Measurements from ENCODE around the gene IQSEC3. TPM values are rescaled to one million over a fixed set of nuclear protein-coding genes. Genes with fewer than 3 reads are reported as not detected.
"Not testable (repeated sequence)": the region's sequence is repeated elsewhere in the genome, so short reads cannot be mapped to it uniquely, and the experiment has no call there.

IQSEC3 gene
- total RNA-seq, 1 donor from 2014 or later: 0.25 TPM

DNA sequence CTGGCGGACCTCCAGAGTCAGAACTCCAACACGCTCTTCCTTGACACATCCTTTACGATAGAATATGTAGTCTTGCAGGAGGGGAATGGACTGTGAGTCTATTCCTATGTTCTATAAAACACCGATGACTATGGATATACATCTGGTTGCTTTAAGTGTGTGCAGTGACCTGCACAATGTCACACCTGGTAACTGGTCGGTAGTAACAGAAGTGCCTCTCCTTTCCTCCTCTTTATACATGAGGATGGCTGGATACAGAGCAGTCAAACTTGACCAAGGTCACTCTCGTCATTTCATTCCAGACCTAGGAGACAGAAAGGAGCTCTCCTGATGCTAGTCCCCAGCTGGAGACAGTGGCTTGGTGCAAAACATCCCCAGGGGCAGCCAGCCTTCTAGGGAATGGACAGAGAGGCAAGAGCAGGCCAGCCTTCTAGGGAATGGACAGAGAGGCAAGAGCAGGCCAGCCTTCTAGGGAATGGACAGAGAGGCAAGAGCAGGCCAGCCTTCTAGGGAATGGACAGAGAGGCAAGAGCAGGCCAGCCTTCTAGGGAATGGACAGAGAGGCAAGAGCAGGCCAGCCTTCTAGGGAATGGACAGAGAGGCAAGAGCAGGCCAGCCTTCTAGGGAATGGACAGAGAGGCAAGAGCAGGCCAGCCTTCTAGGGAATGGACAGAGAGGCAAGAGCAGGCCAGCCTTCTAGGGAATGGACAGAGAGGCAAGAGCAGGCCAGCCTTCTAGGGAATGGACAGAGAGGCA is 21.2 kb upstream of the IQSEC3 start:
- DNase-seq (ENCODE audit: low spot score); H3K9me3 Mint-ChIP-seq; H3K27ac Mint-ChIP-seq; H3K36me3 Mint-ChIP-seq (ENCODE audit: low read depth); H3K4me3 Mint-ChIP-seq (ENCODE audit: low read depth); H3K4me1 Mint-ChIP-seq (ENCODE audit: low read depth); intact Hi-C loops (cut with micrococcal nuclease): not testable (repeated sequence)
- H3K27me3 Mint-ChIP-seq (ENCODE audit: low read depth): peaks cover 17% of the 10 kb centered on the region

DNA sequence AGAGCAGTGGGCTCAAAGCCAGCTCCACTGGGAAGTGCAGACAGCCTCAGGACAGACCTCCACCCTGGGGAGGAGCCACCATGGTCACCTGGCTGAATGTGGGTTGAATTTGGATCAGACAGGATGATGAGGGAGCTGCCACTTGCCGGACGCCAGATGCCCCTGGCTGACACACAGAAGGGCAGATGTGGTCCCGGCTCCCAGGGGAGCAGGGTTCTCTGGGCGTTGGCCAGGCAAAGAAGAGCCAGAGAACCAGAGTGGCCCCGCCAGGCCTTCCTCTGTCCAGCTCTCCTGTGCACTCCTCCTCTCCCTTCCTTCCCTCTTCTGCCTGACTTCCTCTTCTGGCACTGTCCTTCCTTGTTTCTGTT is 20.6 kb upstream of the IQSEC3 start:
- H3K9me3 Mint-ChIP-seq; intact Hi-C loops (cut with micrococcal nuclease); DNase-seq (ENCODE audit: low spot score); H3K27ac Mint-ChIP-seq; H3K4me1 Mint-ChIP-seq (ENCODE audit: low read depth); H3K36me3 Mint-ChIP-seq (ENCODE audit: low read depth); H3K4me3 Mint-ChIP-seq (ENCODE audit: low read depth): not testable (repeated sequence)
- H3K27me3 Mint-ChIP-seq (ENCODE audit: low read depth): peaks cover 17% of the 10 kb centered on the region

DNA sequence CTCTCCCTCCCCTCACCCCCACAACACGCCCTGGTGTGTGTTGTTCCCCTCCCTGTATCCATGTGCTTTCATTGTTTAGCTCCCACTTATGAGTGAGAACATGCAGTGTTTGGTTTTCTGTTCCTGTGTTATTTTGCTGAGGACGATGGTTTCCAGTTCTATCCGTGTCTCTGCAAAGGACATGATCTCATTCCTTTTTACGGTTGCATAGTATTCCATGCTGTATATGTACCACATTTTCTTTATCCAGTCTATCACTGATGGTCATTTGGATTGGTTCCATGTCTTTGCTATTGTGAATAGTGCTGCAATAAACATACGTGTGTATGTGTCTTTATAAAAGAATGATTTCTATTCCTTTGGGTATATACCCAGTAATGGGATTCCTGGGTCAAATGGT is 20.0 kb upstream of the IQSEC3 start:
- H3K27ac Mint-ChIP-seq; H3K36me3 Mint-ChIP-seq (ENCODE audit: low read depth); H3K9me3 Mint-ChIP-seq; H3K4me3 Mint-ChIP-seq (ENCODE audit: low read depth); intact Hi-C loops (cut with micrococcal nuclease); H3K4me1 Mint-ChIP-seq (ENCODE audit: low read depth); DNase-seq (ENCODE audit: low spot score): not testable (repeated sequence)
- H3K27me3 Mint-ChIP-seq (ENCODE audit: low read depth): peaks cover 17% of the 10 kb centered on the region

DNA sequence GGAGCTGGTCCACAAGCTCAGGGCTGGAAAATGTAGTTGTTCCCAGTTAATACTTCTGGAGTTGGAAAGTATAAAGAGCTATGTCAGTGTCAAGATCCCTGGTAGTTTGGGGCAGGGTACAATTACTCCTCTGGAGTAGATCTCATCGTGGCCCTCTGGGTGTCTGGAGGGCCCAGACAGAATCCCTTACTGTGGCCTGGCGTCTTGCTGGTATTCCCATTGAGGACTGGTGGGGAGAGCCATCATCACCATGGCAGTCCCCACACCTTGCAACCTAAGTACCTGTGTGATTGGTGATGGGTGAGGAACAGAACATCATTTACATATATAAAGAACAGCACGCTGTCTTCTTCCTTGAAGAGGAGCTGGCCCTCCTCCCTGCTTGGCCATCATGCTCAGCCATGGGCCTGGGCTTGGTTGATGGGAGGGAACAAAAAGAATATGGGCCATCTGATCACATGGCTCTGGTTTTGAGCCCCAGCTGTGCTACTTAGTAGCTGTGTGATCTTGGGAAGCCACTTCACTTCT is 18.8 kb upstream of the IQSEC3 start:
- DNase-seq (ENCODE audit: low spot score); H3K27ac Mint-ChIP-seq; H3K36me3 Mint-ChIP-seq (ENCODE audit: low read depth); H3K9me3 Mint-ChIP-seq; H3K4me1 Mint-ChIP-seq (ENCODE audit: low read depth); intact Hi-C loops (cut with micrococcal nuclease); H3K4me3 Mint-ChIP-seq (ENCODE audit: low read depth): not testable (repeated sequence)
- H3K27me3 Mint-ChIP-seq (ENCODE audit: low read depth): peaks cover 17% of the 10 kb centered on the region

DNA sequence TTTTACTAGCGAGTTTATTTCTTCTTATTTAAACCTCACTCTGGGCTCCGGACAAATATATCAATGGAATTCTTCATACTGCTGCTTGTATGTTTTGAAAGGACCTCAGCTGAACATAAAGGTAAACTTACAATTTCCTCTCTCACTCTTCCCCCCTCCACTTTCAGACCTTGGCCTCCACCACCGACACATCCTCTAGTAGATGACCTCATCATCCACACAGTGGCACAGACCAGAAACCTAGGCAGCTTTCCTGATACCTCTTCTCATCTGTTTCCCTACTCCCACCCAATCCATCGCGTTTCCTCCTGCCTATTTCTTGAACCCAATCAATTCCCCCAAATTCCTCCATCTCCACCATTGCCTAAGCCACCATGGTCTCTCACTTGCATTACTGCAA is 17.4 kb upstream of the IQSEC3 start:
- H3K4me1 Mint-ChIP-seq (ENCODE audit: low read depth); H3K36me3 Mint-ChIP-seq (ENCODE audit: low read depth); H3K4me3 Mint-ChIP-seq (ENCODE audit: low read depth); intact Hi-C loops (cut with micrococcal nuclease); H3K27ac Mint-ChIP-seq; H3K9me3 Mint-ChIP-seq; DNase-seq (ENCODE audit: low spot score): not testable (repeated sequence)
- peaks cover 17% of the 10 kb centered on the region for H3K27me3 Mint-ChIP-seq (ENCODE audit: low read depth)

DNA sequence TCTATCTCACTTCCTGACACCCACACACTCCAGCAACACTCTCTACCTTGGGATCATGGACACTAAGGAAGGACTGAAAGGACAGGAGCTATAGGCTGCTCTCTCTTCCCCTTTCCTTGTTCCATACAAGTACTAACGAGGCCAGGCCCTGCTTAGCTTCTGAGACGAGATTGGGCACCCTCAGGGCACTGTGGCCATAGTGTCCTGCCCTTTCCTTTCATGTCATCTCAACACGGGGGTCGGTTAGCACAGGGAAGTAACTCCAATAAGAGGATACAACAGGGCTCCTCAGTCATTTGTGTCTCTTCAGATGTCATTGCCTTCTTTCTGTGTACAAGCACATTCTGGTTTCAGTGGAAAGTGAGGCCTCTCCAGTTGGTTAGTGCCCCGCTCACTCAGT is 15.5 kb upstream of the IQSEC3 start:
- H3K4me3 Mint-ChIP-seq (ENCODE audit: low read depth); H3K4me1 Mint-ChIP-seq (ENCODE audit: low read depth); H3K27ac Mint-ChIP-seq; DNase-seq (ENCODE audit: low spot score); H3K36me3 Mint-ChIP-seq (ENCODE audit: low read depth); H3K9me3 Mint-ChIP-seq; intact Hi-C loops (cut with micrococcal nuclease): not testable (repeated sequence)
- H3K27me3 Mint-ChIP-seq (ENCODE audit: low read depth): peaks cover 10% of the 10 kb centered on the region

DNA sequence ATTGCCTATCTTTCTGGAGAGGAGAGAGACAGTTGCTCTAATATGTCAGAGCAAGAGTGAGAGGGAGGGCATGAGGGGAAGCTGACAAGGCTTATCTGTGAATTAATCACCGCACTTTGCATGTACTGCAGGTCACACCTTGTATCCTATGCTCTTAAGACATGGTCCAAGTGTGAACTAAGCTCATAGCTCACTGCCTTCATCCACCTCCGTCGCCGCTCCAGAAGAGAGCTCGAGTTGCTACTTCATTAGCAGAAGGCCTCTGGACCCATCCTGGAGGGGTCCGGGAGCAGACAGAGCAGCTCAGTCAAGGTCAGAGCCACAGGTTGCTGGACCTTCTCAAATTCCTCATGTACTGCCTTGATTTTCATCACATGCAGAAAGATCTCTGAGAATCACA is 14.6 kb upstream of the IQSEC3 start:
- H3K4me3 Mint-ChIP-seq (ENCODE audit: low read depth); H3K4me1 Mint-ChIP-seq (ENCODE audit: low read depth); DNase-seq (ENCODE audit: low spot score); intact Hi-C loops (cut with micrococcal nuclease); H3K36me3 Mint-ChIP-seq (ENCODE audit: low read depth); H3K9me3 Mint-ChIP-seq; H3K27ac Mint-ChIP-seq: not testable (repeated sequence)
- H3K27me3 Mint-ChIP-seq (ENCODE audit: low read depth): peaks cover 13% of the 10 kb centered on the region

DNA sequence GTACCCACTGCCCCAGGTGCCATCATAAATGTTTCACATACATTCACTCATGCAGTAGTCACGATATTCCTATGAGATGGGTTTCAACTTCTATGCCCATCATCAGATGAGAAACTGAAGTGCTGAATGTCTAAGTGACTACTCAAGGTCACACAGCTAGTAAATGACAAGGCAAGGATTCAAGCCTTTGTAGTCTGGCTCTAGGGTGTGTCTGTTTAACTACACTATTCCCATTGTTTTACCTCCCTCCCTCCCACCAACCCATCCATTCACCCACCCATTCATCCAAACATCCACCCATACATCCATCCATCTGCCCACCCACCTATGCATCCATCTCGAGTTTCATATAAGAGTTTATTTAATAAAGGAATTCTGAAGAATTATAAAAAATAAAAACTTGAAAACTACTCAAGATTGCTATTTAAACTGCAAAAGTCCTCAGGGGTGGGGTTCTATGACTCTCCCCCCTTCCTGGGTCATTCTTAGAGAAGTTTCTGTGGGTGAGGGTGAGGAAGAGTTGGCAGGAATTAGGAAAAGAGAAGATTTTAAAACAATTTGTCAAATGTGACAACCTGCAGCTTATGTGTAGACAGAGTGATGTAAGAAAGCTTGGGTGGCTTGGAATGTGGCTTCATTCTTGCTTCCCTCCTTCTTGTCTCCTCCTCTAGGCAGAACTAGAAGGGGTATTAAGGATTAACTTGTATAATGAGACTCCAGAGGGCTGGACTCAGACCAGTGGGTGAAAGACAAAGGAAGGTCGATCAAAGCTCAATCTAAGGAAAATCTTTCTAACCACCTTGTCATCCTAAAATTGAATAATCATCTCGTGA is 13.4 kb upstream of the IQSEC3 start:
- H3K36me3 Mint-ChIP-seq (ENCODE audit: low read depth); DNase-seq (ENCODE audit: low spot score); H3K4me3 Mint-ChIP-seq (ENCODE audit: low read depth); H3K9me3 Mint-ChIP-seq; intact Hi-C loops (cut with micrococcal nuclease); H3K27me3 Mint-ChIP-seq (ENCODE audit: low read depth); H3K27ac Mint-ChIP-seq; H3K4me1 Mint-ChIP-seq (ENCODE audit: low read depth): not testable (repeated sequence)

DNA sequence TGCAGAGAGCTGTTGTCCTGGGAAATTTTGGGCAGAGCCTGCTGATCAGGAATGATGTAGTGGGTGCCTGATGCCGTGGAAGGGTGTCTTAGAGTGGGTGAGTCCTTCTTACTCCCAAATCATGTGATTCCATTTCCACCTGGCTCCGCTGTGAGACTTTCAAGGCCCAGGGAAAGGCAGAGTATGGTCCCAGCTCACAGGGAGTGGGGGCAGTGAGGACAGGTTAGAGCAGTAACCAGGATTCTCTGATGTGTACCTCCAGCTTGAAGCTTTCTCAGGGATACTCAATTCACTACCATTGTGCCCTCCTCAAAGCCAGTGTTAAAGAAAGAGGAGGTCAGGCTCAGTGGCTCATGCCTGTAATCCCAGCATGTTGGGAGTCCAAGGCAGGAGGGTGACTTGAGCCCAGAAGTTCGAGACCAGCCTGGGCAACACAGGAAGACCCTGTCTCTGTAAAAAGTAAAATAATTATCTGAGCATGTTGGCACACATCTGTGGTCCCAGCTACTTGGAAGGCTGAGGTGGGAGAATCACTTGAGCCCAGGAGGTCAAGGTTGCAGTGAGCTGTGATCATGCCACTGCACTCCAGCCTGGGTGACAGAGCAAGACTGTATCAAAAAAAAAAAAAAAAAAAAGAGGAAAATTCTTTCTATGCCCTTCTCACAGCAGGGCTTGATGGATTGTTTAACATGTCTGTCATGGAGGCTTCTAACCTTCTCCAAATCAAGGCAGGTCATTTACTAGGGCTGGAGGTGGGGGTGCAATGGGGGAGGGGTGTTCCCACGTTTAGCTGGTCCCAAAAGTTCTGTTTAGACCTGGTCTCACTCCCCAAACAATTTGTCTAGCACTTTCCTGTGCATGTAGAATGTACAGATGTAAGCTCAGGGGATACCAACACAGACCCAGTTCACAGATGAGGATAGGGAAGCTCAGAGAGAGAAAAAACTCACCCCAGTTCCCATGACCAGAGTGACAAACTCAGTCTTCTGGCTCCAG is 12.5 kb upstream of the IQSEC3 start:
- H3K9me3 Mint-ChIP-seq: no peaks in the 10 kb centered on the region

DNA sequence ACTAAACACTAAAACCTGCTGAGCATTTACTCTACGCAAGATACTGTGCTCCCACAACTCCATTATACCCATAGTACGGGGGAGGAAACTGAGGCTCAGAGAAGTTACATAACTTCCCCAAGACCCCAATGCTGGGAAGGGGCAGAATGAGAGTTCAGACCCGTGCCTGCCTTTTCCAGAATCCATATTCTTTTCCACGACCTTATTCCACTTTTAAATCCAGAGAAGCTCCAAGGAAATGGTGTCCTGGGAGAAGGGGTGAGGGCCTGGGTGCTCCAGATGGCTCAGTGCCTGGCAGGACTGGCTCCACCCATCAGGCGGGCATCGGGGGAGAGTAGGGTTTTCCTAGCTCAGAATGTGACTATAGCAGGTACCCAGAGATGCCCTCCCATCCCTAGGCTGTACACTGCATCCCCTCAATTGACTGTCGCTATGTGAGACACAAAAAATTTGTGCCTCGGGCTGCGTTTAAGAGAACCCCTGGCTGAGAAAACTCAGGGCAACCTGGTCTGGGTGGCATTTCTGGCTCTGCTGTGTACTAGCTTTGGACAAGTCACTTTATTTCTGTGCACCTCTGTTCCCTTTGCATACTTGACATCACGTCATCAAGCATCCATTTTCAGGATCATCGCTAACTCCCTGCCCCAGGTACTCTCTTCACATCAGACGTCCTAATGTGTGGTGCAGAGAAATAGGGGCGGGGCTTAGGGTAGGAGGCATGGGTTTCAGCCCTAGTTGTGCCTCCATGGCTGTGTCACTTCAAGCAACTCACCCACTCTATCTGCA is 11.6 kb upstream of the IQSEC3 start:
- H3K4me1 Mint-ChIP-seq (ENCODE audit: low read depth): no peaks in the 10 kb centered on the region
- no peak overlapping the region for H3K4me3 Mint-ChIP-seq (ENCODE audit: low read depth)
- no peak overlapping the region for H3K27ac Mint-ChIP-seq
- H3K36me3 Mint-ChIP-seq (ENCODE audit: low read depth): no peaks in the 10 kb centered on the region
- intact Hi-C loops (cut with micrococcal nuclease): no loop called here
- H3K9me3 Mint-ChIP-seq: no peaks in the 10 kb centered on the region
- H3K27me3 Mint-ChIP-seq (ENCODE audit: low read depth): peaks cover 12% of the 10 kb centered on the region
- DNase-seq (ENCODE audit: low spot score): no peak

More for the DNA sequence above, 12.5 kb upstream of the IQSEC3 start:
- Mint-ChIP-seq H3K27me3 (ENCODE audit: low read depth) (peaks cover 10% of the 10 kb centered on the region), H3K4me3 (ENCODE audit: low read depth) (no peak overlapping the region), H3K4me1 (ENCODE audit: low read depth) (no peaks in the 10 kb centered on the region), H3K36me3 (ENCODE audit: low read depth) (no peaks in the 10 kb centered on the region), H3K27ac (no peak overlapping the region)
- intact Hi-C loops (cut with micrococcal nuclease): no loop called here
- no peak for DNase-seq (ENCODE audit: low spot score)

DNA sequence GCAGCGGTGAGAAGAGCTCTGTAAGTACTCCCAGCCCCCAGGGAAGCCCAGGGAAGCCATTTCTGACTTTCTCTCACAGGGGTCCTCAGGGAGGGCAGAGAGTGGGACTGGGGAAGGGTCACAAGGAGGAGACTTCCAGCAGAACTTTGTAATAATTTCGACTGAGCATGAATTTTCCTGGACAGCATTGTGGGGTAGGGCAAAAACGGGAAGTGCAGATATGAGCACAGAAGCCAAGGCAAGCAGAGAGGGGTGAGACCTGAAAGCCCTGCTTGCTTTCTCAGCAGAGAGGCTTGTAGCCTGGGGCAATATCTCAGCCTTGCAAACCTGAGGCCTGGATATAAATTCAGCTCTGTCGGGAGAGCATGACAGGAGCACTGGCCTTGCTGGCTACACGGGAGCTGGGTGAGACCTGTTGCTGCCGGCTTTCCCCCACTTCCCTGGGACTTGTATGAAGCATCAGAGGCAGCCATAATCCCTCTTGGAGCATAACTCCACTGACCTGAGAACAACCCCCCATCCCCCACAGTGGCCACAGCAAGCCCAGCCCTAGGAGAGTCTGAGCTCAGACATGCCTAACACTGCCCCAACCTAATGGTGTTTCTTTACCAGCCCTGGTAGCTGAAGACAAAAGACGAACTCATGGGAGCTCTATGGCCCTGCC is 9.8 kb upstream of the IQSEC3 start:
- Mint-ChIP-seq H3K27ac (no peak overlapping the region), H3K4me3 (ENCODE audit: low read depth) (no peak overlapping the region), H3K9me3 (no peaks in the 10 kb centered on the region), H3K4me1 (ENCODE audit: low read depth) (no peaks in the 10 kb centered on the region), H3K27me3 (ENCODE audit: low read depth) (peaks cover 17% of the 10 kb centered on the region), H3K36me3 (ENCODE audit: low read depth) (no peaks in the 10 kb centered on the region)
- DNase-seq (ENCODE audit: low spot score): no peak
- intact Hi-C loops (cut with micrococcal nuclease): no loop called here

All from activated T-helper 2 cell treated with anti-CD3 and anti-CD28 coated beads, Interferon-gamma antibody, Interleukin-2, Interleukin-4, amounts not matched to agents 10 μg/mL and 5 μg/mL and 100 μg/mL, durations not matched to agents 14 hours and 24 hours and 36 hours (primary cell).